ENCODE measurements around the gene POGLUT2. TPM values are rescaled to one million over a fixed set of nuclear protein-coding genes. Genes with fewer than 3 reads are reported as not detected.

POGLUT2 gene
- total RNA-seq: 10 to 100 TPM in 1 of 9 donors, 1 to 10 TPM in 8; 1.1 to 12.0 (median 5.9) TPM
- 1 to 10 TPM; 1.8 to 6.1 (median 2.4) TPM for polyA plus RNA-seq
- long read RNA-seq, donor 1, transcript KDELC1-201 (10 exons, 2,060 nt): major isoform, 5 of 5 reads
- long read RNA-seq, donor 1, partial matches to known transcripts: 0 of 5 reads
- long read RNA-seq, donor 1, other reads (novel, unspliced or antisense): 0 of 5 reads
- long read RNA-seq, donor 2, partial matches to known transcripts: 0 of 3 reads
- long read RNA-seq, donor 2, other reads (novel, unspliced or antisense): 0 of 3 reads
- long read RNA-seq, donor 3, partial matches to known transcripts: 0 of 1 reads
- long read RNA-seq, donor 3, other reads (novel, unspliced or antisense): 0 of 1 reads
- long read RNA-seq, donor 4, partial matches to known transcripts: 0 of 1 reads
- long read RNA-seq, donor 4, other reads (novel, unspliced or antisense): 0 of 1 reads
- long read RNA-seq, donor 5, partial matches to known transcripts: 0 of 3 reads
- long read RNA-seq, donor 5, other reads (novel, unspliced or antisense): 0 of 3 reads
- long read RNA-seq, donor 6: 0 reads
- long read RNA-seq, donor 7: 0 reads
- long read RNA-seq, donor 8, partial matches to known transcripts: 0 of 3 reads
- long read RNA-seq, donor 8, other reads (novel, unspliced or antisense): 0 of 3 reads
- long read RNA-seq, donor 9, partial matches to known transcripts: 0 of 2 reads
- long read RNA-seq, donor 9, other reads (novel, unspliced or antisense): 0 of 2 reads
- long read RNA-seq, donor 10, partial matches to known transcripts: 9 of 10 reads
- long read RNA-seq, donor 10, other reads (novel, unspliced or antisense): 0 of 10 reads

GRCh38 chr13:102798581-102799425 is at the start of gene POGLUT2, which contains the start of gene BIVM:
TSS of gene POGLUT2 (minus strand) at chr13:102798976. CDS start at chr13:102798670, 306 bp downstream.
TSS of gene BIVM (plus strand) at chr13:102799119. CDS start at chr13:102807268, 8,149 bp downstream.
- peak in 1 of 2 donors; percentile 53 for TF ChIP-seq POLR2A (IDR thresholded peaks at IDR 0.05)
- TF ChIP-seq, protein P1, sequence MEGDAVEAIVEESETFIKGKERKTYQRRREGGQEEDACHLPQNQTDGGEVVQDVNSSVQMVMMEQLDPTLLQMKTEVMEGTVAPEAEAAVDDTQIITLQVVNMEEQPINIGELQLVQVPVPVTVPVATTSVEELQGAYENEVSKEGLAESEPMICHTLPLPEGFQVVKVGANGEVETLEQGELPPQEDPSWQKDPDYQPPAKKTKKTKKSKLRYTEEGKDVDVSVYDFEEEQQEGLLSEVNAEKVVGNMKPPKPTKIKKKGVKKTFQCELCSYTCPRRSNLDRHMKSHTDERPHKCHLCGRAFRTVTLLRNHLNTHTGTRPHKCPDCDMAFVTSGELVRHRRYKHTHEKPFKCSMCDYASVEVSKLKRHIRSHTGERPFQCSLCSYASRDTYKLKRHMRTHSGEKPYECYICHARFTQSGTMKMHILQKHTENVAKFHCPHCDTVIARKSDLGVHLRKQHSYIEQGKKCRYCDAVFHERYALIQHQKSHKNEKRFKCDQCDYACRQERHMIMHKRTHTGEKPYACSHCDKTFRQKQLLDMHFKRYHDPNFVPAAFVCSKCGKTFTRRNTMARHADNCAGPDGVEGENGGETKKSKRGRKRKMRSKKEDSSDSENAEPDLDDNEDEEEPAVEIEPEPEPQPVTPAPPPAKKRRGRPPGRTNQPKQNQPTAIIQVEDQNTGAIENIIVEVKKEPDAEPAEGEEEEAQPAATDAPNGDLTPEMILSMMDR (IDR thresholded peaks at IDR 0.05): no peak
- Histone ChIP-seq H3K4me1 (replicated peaks in 1 of 2) (peaks cover 11 to 23% of the 10 kb centered on the region in 2 donors), H3K36me3 (replicated peaks in 1 of 2) (no peaks in the 10 kb centered on the region), H3K4me3 (peak within 1 kb of the TSS; percentile 37 to 87 (median 64)), H3K27ac (peak within 1 kb of the TSS; percentile 7 to 88 (median 83)), H3K9me3 (replicated peaks in 1 of 3) (no peaks in the 10 kb centered on the region), H3K27me3 (no peaks in the 10 kb centered on the region)
- intact Hi-C loops (cut with DNase I): no loop called here
- WGBS, 4 donors: 0 to 1% (median 0%) methylated on average over 36 to 72 of the region's 72 CpGs
- peak; percentile 91 to 97 (median 94) for DNase-seq

GRCh38 chr13:102847272-102848234 is 48.8 kb upstream of the POGLUT2 start:
- TF ChIP-seq POLR2A (IDR thresholded peaks at IDR 0.05): no peak
- TF ChIP-seq, protein P1 (IDR thresholded peaks at IDR 0.05): peak; percentile 59 to 89 (median 70)
- H3K27me3 ChIP-seq: no peaks in the 10 kb centered on the region
- no peaks in the 10 kb centered on the region for H3K9me3 ChIP-seq (replicated peaks in 1 of 3)
- WGBS, 4 donors: 8 to 20% (median 16%) methylated on average over 12 of the region's 12 CpGs
- peak overlapping the region in 2 of 4 donors; percentile 68 to 84 for H3K4me3 ChIP-seq
- intact Hi-C loops (cut with DNase I): loop anchor here (5.0 kb wide), 2 partner anchors 250 to 255 kb away; partner anchors contain the start of gene TPP2 (in 1 of the 2)
- peak overlapping the region; percentile 38 to 98 (median 93) for H3K27ac ChIP-seq
- peaks cover 0 to 5% of the 10 kb centered on the region in 2 donors for H3K36me3 ChIP-seq (replicated peaks in 1 of 2)
- DNase-seq: peak in 2 of 7 donors; percentile 30 to 32
- H3K4me1 ChIP-seq (replicated peaks in 1 of 2): peaks cover 4 to 23% of the 10 kb centered on the region in 2 donors

- Histone ChIP-seq H3K4me3 (peak overlapping the region; percentile 63 to 92 (median 76)), H3K27me3 (no peaks in the 10 kb centered on the region), H3K27ac (peak overlapping the region; percentile 89 to 98 (median 96)), H3K4me1 (replicated peaks in 1 of 2) (peaks cover 4 to 23% of the 10 kb centered on the region in 2 donors), H3K9me3 (replicated peaks in 1 of 3) (no peaks in the 10 kb centered on the region), H3K36me3 (replicated peaks in 1 of 2) (no peaks in the 10 kb centered on the region)
- DNase-seq: peak; percentile 31 to 70 (median 53)
- intact Hi-C loops (cut with DNase I): loop anchor here (5.0 kb wide), 2 partner anchors 249 to 254 kb away; partner anchors contain the start of gene TPP2 (in 1 of the 2)
- 0 to 1% (median 0%) methylated on average over 17 to 31 of the region's 31 CpGs for WGBS, 4 donors
- TF ChIP-seq, protein P1 (IDR thresholded peaks at IDR 0.05): no peak
- peak in 1 of 2 donors; percentile 42 for TF ChIP-seq POLR2A (IDR thresholded peaks at IDR 0.05)
Measured at GRCh38 chr13:102846261-102847015, 47.7 kb upstream of the POGLUT2 start.
